NCI-H1092 treated with DMSO at 0.1 percent for 48 hours (cell line): ENCODE measurements around the gene ST6GALNAC3.
"Not testable (repeated sequence)": the region's sequence is repeated elsewhere in the genome, so short reads cannot be mapped to it uniquely, and the experiment has no call there.

ENCODE experiments used
- DNase-seq: peaks from one replicate; lab custom pipeline; 2025; lab: John Stamatoyannopoulos, UW

The ST6GALNAC3 gene

GRCh38 chr1:76073481-76073880 is 1.1 kb upstream of the ST6GALNAC3 start:
- no peak for DNase-seq

DNA sequence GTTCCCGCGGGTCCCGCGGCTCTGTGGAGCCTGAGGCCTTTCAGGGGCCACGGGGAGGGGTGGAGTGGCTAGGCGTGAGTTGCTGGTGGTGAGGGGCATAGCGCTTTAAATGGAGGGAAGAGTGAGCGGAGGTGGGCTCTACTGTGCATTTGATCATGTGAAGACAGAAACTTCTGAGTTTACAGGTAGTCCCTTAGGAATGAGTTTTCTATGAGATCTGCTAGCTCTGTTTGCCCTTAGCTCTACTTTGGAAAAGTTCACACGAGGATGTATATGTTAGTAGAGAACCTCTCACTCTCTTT is 593 bp downstream of the ST6GALNAC3 start:
- DNase-seq: no peak

DNA sequence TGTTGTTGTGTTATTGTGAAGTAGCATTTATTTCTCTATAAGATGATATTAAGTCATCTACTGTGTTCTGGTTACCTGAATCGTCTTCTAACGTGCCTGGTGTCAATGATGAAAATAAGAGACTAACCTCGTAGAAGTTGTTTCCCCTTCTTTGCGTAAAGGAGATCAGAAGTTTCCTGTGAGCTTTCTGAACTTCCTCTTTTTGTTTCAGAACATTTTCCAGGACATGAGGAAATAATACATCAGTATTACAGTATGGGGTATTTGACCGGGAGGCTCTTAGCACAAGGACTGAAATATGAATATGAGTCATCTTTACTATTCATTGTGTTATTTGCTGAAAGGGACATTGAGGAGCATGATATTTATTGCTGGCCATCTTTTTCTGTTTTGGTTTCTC is 1.3 kb downstream of the ST6GALNAC3 start:
- no peak for DNase-seq

GRCh38 chr1:76079475-76080227 is 5.1 kb downstream of the ST6GALNAC3 start:
- no peak for DNase-seq

- no peak for DNase-seq
Measured at GRCh38 chr1:76080552-76081079, 6.1 kb downstream of the ST6GALNAC3 start.

DNA sequence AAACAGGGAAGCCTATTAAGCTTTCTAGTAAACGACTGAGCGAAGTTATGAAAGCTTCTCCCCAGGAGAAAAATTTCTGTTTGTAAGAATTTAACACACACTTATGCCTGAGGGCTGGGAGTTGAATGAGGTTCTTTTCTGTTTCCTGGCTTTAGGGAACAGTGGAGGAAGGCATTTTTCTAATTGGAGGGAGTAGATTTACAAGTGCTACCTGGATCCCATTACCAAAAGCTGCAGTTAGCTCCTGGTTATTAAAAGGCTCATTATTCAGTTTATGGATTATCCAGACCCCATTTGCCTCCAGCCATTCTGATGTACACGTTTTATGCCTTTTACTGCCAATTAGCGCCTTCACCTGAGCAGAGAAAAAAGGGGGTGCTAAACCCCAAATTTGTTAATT is 7.5 kb downstream of the ST6GALNAC3 start:
- DNase-seq: no peak

DNA sequence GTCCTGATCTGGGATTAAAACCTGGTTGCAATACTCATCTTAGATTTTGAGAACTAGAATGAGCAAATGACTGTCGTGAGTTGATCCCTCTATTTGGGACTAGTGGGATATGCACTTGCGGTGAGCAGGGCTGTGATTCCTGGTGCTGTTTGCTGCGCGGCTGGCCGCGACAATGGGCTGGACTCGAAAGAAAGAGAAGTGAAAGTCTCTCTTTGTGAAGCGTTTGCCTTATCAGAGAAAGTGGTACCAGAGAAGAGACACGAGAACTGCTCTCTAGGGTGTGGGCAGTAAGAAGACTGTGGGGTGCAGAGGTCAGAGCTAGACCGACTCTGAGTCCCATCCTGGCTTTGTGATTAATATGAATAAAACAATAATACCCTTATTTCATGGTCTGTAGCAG is 8.6 kb downstream of the ST6GALNAC3 start:
- no peak for DNase-seq

DNA sequence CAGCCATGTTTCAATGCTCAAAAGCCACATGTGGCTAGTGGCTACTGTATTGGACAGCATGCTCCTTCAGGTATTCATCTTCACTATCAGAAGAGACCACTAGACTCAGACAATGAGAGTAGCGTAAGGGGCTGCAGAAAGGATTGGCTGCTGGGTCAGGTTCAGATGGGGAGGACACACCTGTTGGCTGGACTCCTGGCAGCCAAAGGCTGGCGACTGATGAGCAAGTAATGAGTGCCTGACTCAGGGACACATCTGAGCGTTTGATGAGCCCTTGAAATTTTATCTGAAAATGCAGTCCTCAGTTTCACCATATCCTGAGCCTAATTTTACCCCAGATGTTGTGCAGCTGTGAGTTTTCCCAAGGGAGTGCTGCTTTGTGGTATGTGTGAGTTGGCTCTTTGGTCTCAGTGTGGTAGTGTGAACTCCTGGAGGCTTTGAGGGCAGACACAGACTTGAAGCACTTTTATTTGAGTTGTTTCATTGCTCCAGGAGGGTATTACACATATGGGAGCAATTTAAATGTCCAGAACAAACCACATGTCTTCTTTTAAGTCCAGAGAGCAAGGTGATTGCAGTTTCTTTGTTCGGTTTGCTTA is 9.6 kb downstream of the ST6GALNAC3 start:
- DNase-seq: no peak

DNA sequence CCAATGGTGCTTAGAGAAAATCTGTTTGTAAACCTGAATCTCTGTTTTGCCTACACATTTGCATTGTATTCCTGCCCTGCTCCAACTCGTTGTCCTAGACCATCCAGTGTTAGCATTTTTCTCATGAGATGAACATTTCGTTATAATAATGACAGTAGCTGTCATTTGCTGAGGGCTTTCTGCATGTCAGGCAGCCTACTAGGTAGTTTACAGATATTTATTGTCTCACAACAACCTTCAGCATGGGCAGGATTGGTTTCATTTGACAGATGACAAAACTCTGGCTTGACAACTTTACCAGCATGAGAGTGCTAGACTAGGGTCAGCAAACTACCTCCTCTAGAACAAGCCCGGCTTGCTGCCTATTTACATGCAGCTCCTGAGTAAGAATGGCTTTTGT is 10.1 kb downstream of the ST6GALNAC3 start:
- no peak for DNase-seq

DNA sequence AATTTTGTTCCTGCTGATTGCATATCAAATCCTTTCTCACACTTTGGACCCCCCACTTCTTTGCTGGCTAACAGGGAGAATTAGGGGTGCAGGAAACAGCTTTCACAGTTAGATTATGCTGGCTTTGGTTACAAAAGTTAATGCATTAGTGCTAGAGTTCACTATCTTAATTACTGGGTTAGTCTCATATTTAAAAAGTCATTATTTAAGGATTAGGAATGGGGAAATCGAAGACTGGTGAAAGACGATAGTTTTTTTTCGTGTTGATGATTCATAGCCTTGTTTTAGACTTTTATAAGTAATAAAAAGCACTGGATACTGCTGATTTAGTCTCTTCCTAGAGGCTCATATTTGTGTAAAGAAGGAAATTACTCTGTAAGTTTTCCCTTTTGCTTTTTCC is 11.6 kb downstream of the ST6GALNAC3 start:
- DNase-seq: no peak

- no peak for DNase-seq
Measured at GRCh38 chr1:76086597-76086996, 12.1 kb downstream of the ST6GALNAC3 start.

GRCh38 chr1:76090283-76091203 is 16.0 kb downstream of the ST6GALNAC3 start:
- DNase-seq: no peak

DNA sequence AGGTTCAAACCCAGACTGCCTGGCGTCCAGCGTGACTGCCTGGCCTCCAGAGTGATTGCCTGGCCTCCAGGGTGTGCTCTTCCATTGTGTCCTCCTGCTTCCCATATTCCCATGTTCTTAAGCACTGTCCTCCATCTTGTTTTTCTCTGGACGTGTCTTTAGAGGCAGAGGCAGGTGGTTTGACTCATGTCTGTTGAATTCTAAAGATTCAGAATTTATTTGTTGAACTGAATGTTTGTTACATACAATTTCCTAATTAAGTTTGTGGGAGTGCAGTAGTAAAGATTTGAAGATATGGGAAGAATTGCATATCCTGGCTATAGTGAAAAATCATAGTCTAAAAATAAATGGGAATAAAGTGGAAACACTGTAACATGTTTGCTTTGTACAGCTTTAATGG is 18.3 kb downstream of the ST6GALNAC3 start:
- no peak for DNase-seq

- DNase-seq: no peak
Measured at GRCh38 chr1:76093522-76094312, 19.2 kb downstream of the ST6GALNAC3 start.

DNA sequence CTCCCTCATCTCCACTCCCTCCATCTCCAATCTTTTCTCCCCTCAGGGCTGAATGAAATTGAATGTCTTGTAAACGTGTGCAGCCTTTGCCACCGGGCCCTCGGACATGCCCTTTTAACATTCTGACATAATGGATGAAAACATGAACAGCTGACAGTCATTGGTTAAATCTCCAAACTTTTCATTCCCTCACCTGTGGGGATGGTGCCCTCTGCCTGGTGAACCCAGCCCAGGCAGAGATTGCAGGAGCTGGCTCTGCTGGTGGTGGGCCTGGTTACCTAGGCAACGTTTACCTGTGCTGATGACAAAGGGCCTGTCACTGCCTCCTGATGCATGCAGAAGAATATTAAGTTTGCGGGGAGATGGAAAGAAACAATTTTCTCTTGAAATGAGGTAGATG is 21.3 kb downstream of the ST6GALNAC3 start:
- no peak for DNase-seq

GRCh38 chr1:76097064-76097463 is 22.5 kb downstream of the ST6GALNAC3 start:
- not testable (repeated sequence) for DNase-seq

DNA sequence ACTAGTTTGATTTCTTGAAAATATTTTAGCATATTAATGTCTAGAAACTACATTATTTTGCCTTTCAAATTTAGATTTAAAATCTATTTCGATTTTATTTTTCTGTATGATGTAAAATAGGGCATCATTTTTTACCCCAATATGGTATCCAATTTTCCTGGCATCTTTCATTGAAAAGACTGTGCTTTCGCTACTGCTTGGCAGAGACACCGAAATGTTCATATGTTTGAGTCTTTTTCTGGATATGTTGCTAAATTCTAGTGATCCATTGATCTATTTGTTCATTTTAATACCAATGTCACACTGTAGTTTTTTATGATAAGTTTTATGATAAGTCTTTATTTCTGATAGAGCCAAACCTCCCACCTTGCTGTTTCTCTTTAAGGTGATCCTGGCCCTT is 24.3 kb downstream of the ST6GALNAC3 start:
- DNase-seq: no peak

- DNase-seq: no peak
Measured at GRCh38 chr1:76101548-76101947, 27.0 kb downstream of the ST6GALNAC3 start.

DNA sequence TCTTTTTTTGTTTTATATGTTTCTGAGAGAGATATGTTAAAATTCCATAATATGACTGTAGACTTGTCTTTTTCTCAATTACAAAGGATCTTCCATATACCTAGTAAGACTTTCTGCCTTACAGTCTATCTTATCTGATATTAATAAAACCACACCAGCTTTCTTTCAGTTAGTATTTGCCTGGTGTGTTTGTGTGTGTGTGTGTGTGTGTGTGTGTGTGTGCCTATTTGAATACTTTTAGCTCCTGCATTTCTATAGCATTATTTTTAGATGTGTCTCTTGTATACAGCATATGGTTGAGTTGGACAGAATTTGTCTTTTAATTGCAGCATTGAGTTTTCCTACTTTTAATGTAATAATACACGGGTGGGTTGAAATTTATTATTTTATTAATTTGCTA is 27.5 kb downstream of the ST6GALNAC3 start:
- DNase-seq: no peak

DNA sequence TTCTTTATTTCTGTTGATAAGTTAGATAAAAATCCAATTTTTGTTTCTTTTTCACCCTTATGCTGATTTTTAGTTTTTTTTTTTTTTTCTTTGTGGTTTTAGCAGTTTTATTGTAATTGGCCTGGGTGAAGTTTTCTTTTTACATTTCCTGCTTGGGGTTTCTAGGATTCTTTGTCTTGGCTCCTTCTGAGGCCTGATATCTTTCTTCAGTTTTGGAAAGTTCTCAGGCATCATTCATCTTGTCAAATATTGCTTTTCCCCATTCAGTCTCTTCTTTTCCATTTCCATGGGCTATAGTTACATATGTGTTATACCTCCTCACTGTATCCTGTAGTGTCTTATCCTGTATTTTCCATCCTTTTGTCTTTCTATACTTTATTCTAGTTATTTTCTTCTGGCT is 28.5 kb downstream of the ST6GALNAC3 start:
- no peak for DNase-seq

GRCh38 chr1:76105372-76105771 is 30.8 kb downstream of the ST6GALNAC3 start:
- no peak for DNase-seq

- DNase-seq: no peak
Measured at GRCh38 chr1:76106251-76106650, 31.7 kb downstream of the ST6GALNAC3 start.
